Trophoblast cell (in vitro differentiated cells and primary cell): ENCODE measurements around the gene TOR1AIP1.

Source experiments
- DNase-seq, 2 donors: peaks; one replicate each; pipeline ENCODE4 v3.0.0-alpha.2; 2016
- H2AFZ ChIP-seq: 2 replicates; pipeline ENCODE4 v1.6.1; 2013; ENCODE audit warnings: low read length, moderate library complexity, mild to moderate bottlenecking; ENCODE audit not compliant: insufficient read depth, poor library complexity
- H2AK5ac ChIP-seq: 2 replicates; pipeline ENCODE4 v1.6.1; 2013; ENCODE audit warnings: mild to moderate bottlenecking, low read length
- H2BK120ac ChIP-seq: 2 replicates; pipeline ENCODE4 v1.6.1; 2013; ENCODE audit warnings: low read length, mild to moderate bottlenecking, moderate library complexity; ENCODE audit not compliant: insufficient read depth, poor library complexity
- H2BK12ac ChIP-seq: 2 replicates; pipeline ENCODE4 v1.6.1; 2013; ENCODE audit warnings: mild to moderate bottlenecking, low read length, moderate library complexity
- H2BK5ac ChIP-seq: 2 replicates; pipeline ENCODE4 v1.6.1; 2013; ENCODE audit warnings: low read length, low read depth, moderate library complexity, mild to moderate bottlenecking; ENCODE audit not compliant: poor library complexity
- H3K14ac ChIP-seq: 2 replicates; pipeline ENCODE4 v1.6.1; 2013; ENCODE audit warnings: mild to moderate bottlenecking, low read length
- H3K18ac ChIP-seq: 2 replicates; pipeline ENCODE4 v1.6.1; 2013; ENCODE audit warnings: mild to moderate bottlenecking, low read length
- H3K23ac ChIP-seq: 2 replicates; pipeline ENCODE4 v1.6.1; 2013; ENCODE audit warnings: low read length
- H3K27ac ChIP-seq: 2 replicates; pipeline ENCODE4 v1.5.1; 2013; ENCODE audit warnings: low read depth, mild to moderate bottlenecking, inconsistent platforms, low read length, moderate library complexity
- H3K27me3 ChIP-seq: 2 replicates; pipeline ENCODE4 v1.6.1; 2013; ENCODE audit warnings: inconsistent platforms, mild to moderate bottlenecking, low read length, moderate library complexity; ENCODE audit not compliant: insufficient read depth
- H3K36me3 ChIP-seq, 2 experiments: 1 replicate in 1 of 2; 2 replicates in 1 of 2; pipeline ENCODE4 v1.6.1; 2013; ENCODE audit warnings: low read length in 2 of 2, mild to moderate bottlenecking in 2 of 2, moderate library complexity in 1 of 2; ENCODE audit not compliant: insufficient read depth in 2 of 2, control insufficient read depth in 1 of 2
- H3K4ac ChIP-seq: 2 replicates; pipeline ENCODE4 v1.6.1; 2013; ENCODE audit warnings: low read depth, mild to moderate bottlenecking, low read length, moderate library complexity
- H3K4me1 ChIP-seq, 2 experiments: 1 replicate in 1 of 2; 2 replicates in 1 of 2; pipeline ENCODE4 v1.6.1; 2013; ENCODE audit warnings: low read length in 2 of 2, mild to moderate bottlenecking in 2 of 2, moderate library complexity in 1 of 2; ENCODE audit not compliant: insufficient read depth in 2 of 2, control insufficient read depth in 1 of 2
- H3K4me2 ChIP-seq: 2 replicates; pipeline ENCODE4 v1.6.1; 2013; ENCODE audit warnings: inconsistent platforms, mild to moderate bottlenecking, low read length, moderate library complexity
- H3K4me3 ChIP-seq: 2 replicates; pipeline ENCODE4 v1.5.1; 2013; ENCODE audit warnings: mild to moderate bottlenecking, low read depth, low read length, inconsistent platforms
- H3K79me1 ChIP-seq: one replicate; pipeline ENCODE4 v1.6.1; 2013; ENCODE audit warnings: low read length
- H3K79me2 ChIP-seq: 2 replicates; pipeline ENCODE4 v1.6.1; 2013; ENCODE audit warnings: low read length, mild to moderate bottlenecking; ENCODE audit not compliant: control insufficient read depth, insufficient read depth, poor library complexity
- H3K9ac ChIP-seq: 2 replicates; pipeline ENCODE4 v1.6.1; 2013; ENCODE audit warnings: mild to moderate bottlenecking, low read length
- H3K9me3 ChIP-seq: 2 replicates; pipeline ENCODE4 v1.6.1; 2013; ENCODE audit warnings: low read depth, mild to moderate bottlenecking, control low read depth, inconsistent platforms, low read length; ENCODE audit not compliant: insufficient read depth
- H4K12ac ChIP-seq: 2 replicates; pipeline ENCODE4 v1.6.1; 2013; ENCODE audit warnings: low read depth, mild to moderate bottlenecking, low read length, moderate library complexity
- H4K8ac ChIP-seq: 2 replicates; pipeline ENCODE4 v1.6.1; 2013; ENCODE audit warnings: low read depth, mild to moderate bottlenecking, low read length, moderate library complexity
- H4K91ac ChIP-seq: one replicate; pipeline ENCODE4 v1.6.1; 2013; ENCODE audit warnings: low read depth, mild to moderate bottlenecking, low read length, moderate library complexity
- WGBS: extraction: QIAGEN DNeasy Blood & Tissue Kit; methylation state at CpG from one replicate; pipeline ENCODE4 v1.1.7; 2013; ENCODE audit warnings: missing lambda C conversion rate; ENCODE audit not compliant: insufficient read length, insufficient coverage; ENCODE audit errors: extremely low coverage; 5-methylcytosine and 5-hydroxymethylcytosine counted together

The TOR1AIP1 gene

GRCh38 chr1:179966551-179966950 lies 84.5 kb downstream of the TOR1AIP1 start:
- H3K79me2 ChIP-seq, result peaks cover 2% of the 10 kb centered on the region

DNA sequence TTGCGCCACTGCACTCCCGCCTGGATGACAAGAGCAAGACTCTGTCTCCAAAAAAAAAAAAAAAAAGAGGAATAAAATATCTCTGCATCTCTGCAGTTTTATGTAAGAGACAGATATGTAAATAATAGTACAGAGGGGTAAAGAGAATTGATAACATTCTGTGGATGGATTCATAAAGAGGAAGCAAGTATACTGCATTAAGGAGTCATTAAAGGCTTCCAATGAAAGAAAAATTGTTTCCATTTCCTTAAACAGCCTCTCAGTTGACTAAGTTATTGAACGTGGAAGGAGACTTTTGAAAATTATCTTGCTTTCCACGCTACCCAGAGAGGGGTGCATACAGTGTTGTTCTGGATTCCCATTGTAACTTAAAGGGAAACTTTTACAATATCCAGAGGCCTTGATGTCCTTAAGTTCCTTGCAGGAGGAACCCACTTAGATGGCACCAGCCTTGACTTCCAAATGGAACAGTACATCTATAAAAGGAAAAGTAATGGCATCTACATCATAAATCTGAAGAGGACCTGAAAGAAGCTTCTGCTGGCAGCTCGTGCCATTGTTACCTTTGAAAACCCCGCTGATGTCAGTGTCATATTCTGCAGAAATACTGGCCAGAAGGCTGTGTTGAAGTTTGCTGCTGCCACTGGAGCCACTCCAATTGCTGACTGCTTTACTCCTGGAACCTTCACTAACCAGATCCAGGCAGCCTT lies 86.4 kb downstream of the TOR1AIP1 start:
- no peak overlapping the region for H2AK5ac ChIP-seq
- no peak overlapping the region for H4K91ac ChIP-seq
- H3K27ac ChIP-seq, result no peak overlapping the region
- no CpG with 5 or more reads among the region's 6 CpGs for WGBS
- H3K9me3 ChIP-seq, result no peaks in the 10 kb centered on the region
- no peak overlapping the region for H3K18ac ChIP-seq
- H2BK120ac ChIP-seq, result no peak overlapping the region
- H3K9ac ChIP-seq, result no peak overlapping the region
- H3K4ac ChIP-seq, result no peak overlapping the region
- no peak for DNase-seq
- no peak overlapping the region for H3K4me2 ChIP-seq
- no peaks in the 10 kb centered on the region for H3K27me3 ChIP-seq
- peaks cover 0 to 7% of the 10 kb centered on the region in 2 experiments for H3K36me3 ChIP-seq
- no peak overlapping the region for H2BK5ac ChIP-seq
- H4K12ac ChIP-seq, result no peak overlapping the region
- no peak overlapping the region for H4K8ac ChIP-seq
- no peak overlapping the region for H3K4me3 ChIP-seq
- H3K14ac ChIP-seq, result no peak overlapping the region
- peaks cover 2% of the 10 kb centered on the region for H3K79me2 ChIP-seq
- no peak overlapping the region for H3K23ac ChIP-seq
- H3K4me1 ChIP-seq, result peaks cover 0 to 3% of the 10 kb centered on the region in 2 experiments
- H3K79me1 ChIP-seq, result no peaks in the 10 kb centered on the region
- H2AFZ ChIP-seq, result no peak overlapping the region
- H2BK12ac ChIP-seq, result no peak overlapping the region

More at GRCh38 chr1:179966551-179966950, 84.5 kb downstream of the TOR1AIP1 start:
- H3K4ac ChIP-seq, result peak overlapping the region; percentile 36
- H3K18ac ChIP-seq, result no peak overlapping the region
- H3K9ac ChIP-seq, result no peak overlapping the region
- H3K14ac ChIP-seq, result no peak overlapping the region
- no peak overlapping the region for H3K4me3 ChIP-seq
- peaks cover 0 to 9% of the 10 kb centered on the region in 2 experiments for H3K36me3 ChIP-seq
- H2AFZ ChIP-seq, result no peak overlapping the region
- H3K9me3 ChIP-seq, result no peaks in the 10 kb centered on the region
- H2BK120ac ChIP-seq, result no peak overlapping the region
- H3K4me1 ChIP-seq, result peaks cover 0 to 3% of the 10 kb centered on the region in 2 experiments
- H2BK5ac ChIP-seq, result no peak overlapping the region
- no peak overlapping the region for H4K8ac ChIP-seq
- no peaks in the 10 kb centered on the region for H3K27me3 ChIP-seq
- H3K23ac ChIP-seq, result no peak overlapping the region
- no peak overlapping the region for H4K91ac ChIP-seq
- no peaks in the 10 kb centered on the region for H3K79me1 ChIP-seq
- no peak overlapping the region for H4K12ac ChIP-seq
- H3K27ac ChIP-seq, result no peak overlapping the region
- H3K4me2 ChIP-seq, result no peak overlapping the region
- no peak for DNase-seq
- H2AK5ac ChIP-seq, result no peak overlapping the region
- no peak overlapping the region for H2BK12ac ChIP-seq

DNA sequence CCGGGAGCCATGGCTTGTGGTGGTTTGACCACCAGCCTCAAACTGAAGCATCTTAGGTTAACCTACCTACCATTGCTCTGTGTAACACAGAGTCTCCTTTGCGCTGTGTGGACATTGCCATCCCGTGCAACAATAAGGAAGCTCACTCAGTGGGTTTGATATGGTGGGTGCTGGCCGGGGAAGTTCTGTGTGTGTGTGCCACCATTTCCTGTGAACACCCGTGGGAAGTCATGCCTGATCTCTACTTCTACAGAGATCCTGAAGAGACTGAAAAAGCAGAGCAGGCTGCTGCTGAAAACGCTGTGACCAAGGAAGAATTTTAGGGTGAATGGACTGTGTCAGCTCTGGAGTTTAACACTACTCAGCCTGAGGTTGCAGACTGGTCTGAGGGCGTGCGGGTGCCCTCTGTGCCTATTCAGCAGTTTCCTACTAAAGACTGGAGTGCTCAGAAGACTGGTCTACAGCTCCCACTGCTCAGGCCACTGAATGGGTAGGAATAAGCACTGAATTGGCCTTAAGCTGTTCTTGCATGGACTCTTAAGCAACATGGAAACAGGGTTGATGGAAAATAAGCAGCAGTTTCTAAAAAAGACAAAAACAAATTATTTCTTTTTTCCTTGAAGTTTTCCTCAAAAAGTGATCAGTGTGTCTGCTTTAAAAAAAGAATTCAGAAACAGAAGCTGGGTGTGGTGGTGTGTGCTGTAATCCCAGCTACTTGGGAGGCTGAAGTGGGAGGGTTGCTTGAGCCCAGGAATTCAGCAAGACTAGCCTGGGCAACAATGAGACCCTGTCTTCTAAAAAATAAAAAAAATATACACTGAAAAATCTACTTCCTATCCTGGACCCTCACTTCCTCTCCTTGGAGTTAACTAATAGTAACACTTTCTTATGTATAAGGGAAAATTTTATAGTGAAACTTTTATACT lies 87.2 kb downstream of the TOR1AIP1 start:
- Histone ChIP-seq H3K36me3 (peaks cover 0 to 7% of the 10 kb centered on the region in 2 experiments), H3K27ac (no peak overlapping the region), H3K27me3 (no peaks in the 10 kb centered on the region), H3K14ac (no peak overlapping the region), H3K79me2 (peaks cover 2% of the 10 kb centered on the region), H3K9me3 (no peaks in the 10 kb centered on the region), H3K4me3 (no peak overlapping the region), H2BK5ac (no peak overlapping the region), H2AK5ac (no peak overlapping the region), H4K91ac (no peak overlapping the region), H4K8ac (no peak overlapping the region), H3K79me1 (no peaks in the 10 kb centered on the region), H3K4me1 (peaks cover 0 to 3% of the 10 kb centered on the region in 2 experiments), H2AFZ (no peak overlapping the region), H2BK12ac (no peak overlapping the region), H3K4me2 (no peak overlapping the region), H4K12ac (no peak overlapping the region), H3K23ac (no peak overlapping the region), H3K9ac (no peak overlapping the region), H2BK120ac (no peak overlapping the region), H3K18ac (no peak overlapping the region), H3K4ac (peak overlapping the region; percentile 33)
- no peak for DNase-seq
- no CpG with 5 or more reads among the region's 8 CpGs for WGBS
